H1 (cell line): ENCODE measurements around the gene KIF21A. TPM values are rescaled to one million over a fixed set of nuclear protein-coding genes. Genes with fewer than 3 reads are reported as not detected.

Experiments
- CTCF ChIA-PET: fragments of 300-600 bp; sonication (Branson Sonifier 250); formaldehyde crosslinking; loops from one replicate; lab custom pipeline; 2021; ENCODE audit not compliant: partially characterized antibody; lab: Charles Lee
- POLR2A ChIA-PET: fragments of 300-600 bp; sonication (Branson Sonifier 250); formaldehyde crosslinking; loops from one replicate; lab custom pipeline; 2021; ENCODE audit warnings: inconsistent platforms; ENCODE audit not compliant: partially characterized antibody; lab: Charles Lee
- DNase-seq, 2 experiments: peaks; one replicate each; pipeline versions ENCODE4 v3.0.0 to v3.0.0-alpha.2; 2010 to 2022; ENCODE audit warnings: low spot score in 2 of 2, low read depth in 1 of 2, mixed read lengths in 1 of 2
- FAIRE-seq: peaks from 2 replicates; lab custom pipeline; 2011; peaks lifted over from hg19 to GRCh38; lab: Jason Lieb, UNC
- H2AFZ ChIP-seq: 2 replicates; pipeline ENCODE4 v1.8.1; 2012; ENCODE audit warnings: low read length, inconsistent platforms
- H2AK5ac ChIP-seq: 2 replicates; pipeline ENCODE4 v1.6.1; 2013; ENCODE audit warnings: low read depth, low read length
- H2BK120ac ChIP-seq: replicated peaks from 2 replicates; pipeline ENCODE3; 2013; ENCODE audit warnings: low read depth, low read length, inconsistent platforms
- H2BK12ac ChIP-seq: 2 replicates; pipeline ENCODE4 v1.6.1; 2013; ENCODE audit warnings: low read depth, low read length
- H2BK15ac ChIP-seq: 2 replicates; pipeline ENCODE4 v1.6.1; 2013; ENCODE audit warnings: low read length
- H2BK20ac ChIP-seq: 2 replicates; pipeline ENCODE4 v1.6.1; 2013; ENCODE audit warnings: low read length
- H2BK5ac ChIP-seq: 2 replicates; pipeline ENCODE4 v1.6.1; 2013; ENCODE audit warnings: low read depth, low read length
- H3K14ac ChIP-seq: 2 replicates; pipeline ENCODE4 v1.6.1; 2013; ENCODE audit warnings: inconsistent platforms; ENCODE audit not compliant: insufficient read length
- H3K18ac ChIP-seq: 2 replicates; pipeline ENCODE4 v1.6.1; 2013; ENCODE audit warnings: low read length; ENCODE audit errors: extremely low read depth
- H3K23ac ChIP-seq: 2 replicates; pipeline ENCODE4 v1.6.1; 2013; ENCODE audit warnings: inconsistent platforms; ENCODE audit not compliant: insufficient read length
- H3K23me2 ChIP-seq: 2 replicates; pipeline ENCODE4 v1.6.1; 2013; ENCODE audit warnings: low read depth, low read length
- H3K27ac ChIP-seq: 2 replicates; pipeline ENCODE4 v1.6.1; 2011; ENCODE audit warnings: low read depth, low read length, inconsistent platforms
- H3K27me3 ChIP-seq, 4 experiments: replicated peaks in 1 of 4; 1 replicate in 1 of 4; 2 replicates in 3 of 4; pipeline versions ENCODE4 v1.6.1 to v1.8.1; 2011 to 2013; ENCODE audit warnings: low read length in 3 of 4, mild to moderate bottlenecking in 3 of 4, inconsistent platforms in 2 of 4, mixed read lengths in 2 of 4, moderate library complexity in 1 of 4; ENCODE audit not compliant: control insufficient read depth in 3 of 4, insufficient read depth in 3 of 4; ENCODE audit errors: extremely low read depth in 1 of 4
- H3K36me3 ChIP-seq, 4 experiments: 2 replicates each; pipeline versions ENCODE4 v1.6.1 to v1.8.1; 2011 to 2013; ENCODE audit warnings: mild to moderate bottlenecking in 4 of 4, low read length in 3 of 4, moderate library complexity in 2 of 4, control low read depth in 1 of 4, inconsistent platforms in 1 of 4; ENCODE audit not compliant: insufficient read depth in 4 of 4, control insufficient read depth in 2 of 4
- H3K4ac ChIP-seq: replicated peaks from 2 replicates; pipeline ENCODE3; 2013; ENCODE audit warnings: low read length, low read depth, mixed read lengths, inconsistent platforms; ENCODE audit not compliant: insufficient read length
- H3K4me1 ChIP-seq, 4 experiments: replicated peaks in 1 of 4; 1 replicate in 1 of 4; 2 replicates in 3 of 4; pipeline versions ENCODE4 v1.6.1 to v1.8.1; 2011 to 2013; ENCODE audit warnings: low read length in 3 of 4, inconsistent platforms in 2 of 4, mixed read lengths in 1 of 4; ENCODE audit not compliant: insufficient read depth in 4 of 4, control insufficient read depth in 3 of 4
- H3K4me2 ChIP-seq, 2 experiments: 2 replicates each; pipeline versions ENCODE4 v1.6.1 to v1.8.1; 2011 to 2013; ENCODE audit warnings: low read depth in 2 of 2, low read length in 2 of 2, control low read depth in 1 of 2, inconsistent platforms in 1 of 2, mild to moderate bottlenecking in 1 of 2; ENCODE audit not compliant: insufficient read depth in 1 of 2
- H3K4me3 ChIP-seq, 4 experiments: fragments of 200-600, 300-600 bp in 1 of 4; sonication (generic), shearing (Covaris generic), sonication (Bioruptor Twin) in 1 of 4; 2 replicates each; pipeline versions ENCODE4 v1.5.1 to v1.8.1; 2011 to 2016; ENCODE audit warnings: low read length in 4 of 4, low read depth in 3 of 4, control low read depth in 2 of 4, inconsistent platforms in 2 of 4, mild to moderate bottlenecking in 2 of 4, mixed read lengths in 1 of 4, moderate library complexity in 1 of 4; ENCODE audit not compliant: insufficient read depth in 2 of 4; ENCODE audit errors: extremely low read depth in 1 of 4
- H3K56ac ChIP-seq: replicated peaks from 2 replicates; pipeline ENCODE3; 2013; ENCODE audit warnings: low read depth, mild to moderate bottlenecking, mixed read lengths, low read length, inconsistent platforms; ENCODE audit not compliant: insufficient read length
- H3K79me1 ChIP-seq: 2 replicates; pipeline ENCODE4 v1.6.1; 2013; ENCODE audit warnings: low read depth, low read length, control low read depth
- H3K79me2 ChIP-seq, 2 experiments: 2 replicates each; pipeline versions ENCODE4 v1.6.1 to v1.8.1; 2012 to 2013; ENCODE audit warnings: low read length in 2 of 2, mild to moderate bottlenecking in 2 of 2, inconsistent platforms in 1 of 2; ENCODE audit not compliant: insufficient read depth in 2 of 2, control insufficient read depth in 1 of 2
- H3K9ac ChIP-seq, 4 experiments: replicated peaks in 1 of 4; 1 replicate in 1 of 4; 2 replicates in 3 of 4; pipeline versions ENCODE4 v1.6.1 to v1.8.1; 2011 to 2013; ENCODE audit warnings: low read depth in 3 of 4, low read length in 3 of 4, control low read depth in 2 of 4, mild to moderate bottlenecking in 2 of 4, moderate library complexity in 2 of 4, inconsistent platforms in 1 of 4; ENCODE audit errors: extremely low read depth in 1 of 4
- H3K9me3 ChIP-seq, 2 experiments: 2 replicates each; pipeline versions ENCODE4 v1.6.1 to v1.8.1; 2012 to 2013; ENCODE audit warnings: mild to moderate bottlenecking in 2 of 2, moderate library complexity in 2 of 2, control low read depth in 1 of 2, inconsistent platforms in 1 of 2, low read depth in 1 of 2, low read length in 1 of 2, mixed read lengths in 1 of 2; ENCODE audit not compliant: insufficient read depth in 2 of 2
- H4K20me1 ChIP-seq, 2 experiments: replicated peaks in 1 of 2; 2 replicates each; pipeline versions ENCODE3 to v1.8.1; 2011 to 2013; ENCODE audit warnings: inconsistent platforms in 2 of 2, low read length in 2 of 2, mild to moderate bottlenecking in 1 of 2; ENCODE audit not compliant: insufficient read depth in 2 of 2, control insufficient read depth in 1 of 2
- H4K5ac ChIP-seq: 2 replicates; pipeline ENCODE4 v1.6.1; 2013; ENCODE audit warnings: low read length, low read depth, mixed read lengths, inconsistent platforms; ENCODE audit not compliant: insufficient read length
- H4K8ac ChIP-seq: 2 replicates; pipeline ENCODE4 v1.8.0; 2013; ENCODE audit warnings: mild to moderate bottlenecking, moderate library complexity, low read length, inconsistent platforms; ENCODE audit not compliant: insufficient read depth; ENCODE audit errors: extremely low read depth
- H4K91ac ChIP-seq: replicated peaks from 2 replicates; pipeline ENCODE3; 2013; ENCODE audit warnings: low read length, mixed read lengths, inconsistent platforms; ENCODE audit not compliant: insufficient read length
- ASH2L ChIP-seq: fragments of 200-600, 300-600 bp; sonication (generic); IDR thresholded peaks from one replicate; pipeline ENCODE4 v1.7.1; 2017; ENCODE audit warnings: low read length
- ATF2 ChIP-seq: IDR thresholded peaks from 2 replicates; pipeline ENCODE4 v1.6.1; 2012; ENCODE audit warnings: low read length, inconsistent platforms
- E2F6 ChIP-seq: IDR thresholded peaks from 2 replicates; pipeline ENCODE4 v1.6.1; 2012; ENCODE audit warnings: inconsistent platforms
- EZH2 ChIP-seq: fragments of 200-600 bp; sonication (generic); IDR thresholded peaks from 2 replicates; pipeline ENCODE4 v1.7.1; 2012; ENCODE audit warnings: low read depth, mild to moderate bottlenecking, moderate library complexity, low read length, inconsistent platforms; ENCODE audit not compliant: severe bottlenecking
- FOSL1 ChIP-seq: IDR thresholded peaks from 2 replicates; pipeline ENCODE4 v1.6.1; 2011; ENCODE audit warnings: mild to moderate bottlenecking, low read depth, low read length, moderate library complexity; ENCODE audit not compliant: insufficient read depth
- HDAC6 ChIP-seq: IDR thresholded peaks from one replicate; pipeline ENCODE4 v1.7.1; 2012; ENCODE audit warnings: low read depth, mild to moderate bottlenecking, inconsistent platforms, low read length, moderate library complexity
- KDM4A ChIP-seq: IDR thresholded peaks from one replicate; pipeline ENCODE4 v1.7.1; 2012; ENCODE audit warnings: low read depth, mild to moderate bottlenecking, moderate library complexity, low read length, inconsistent platforms; ENCODE audit not compliant: severe bottlenecking
- MAFK ChIP-seq: IDR thresholded peaks from 2 replicates; pipeline ENCODE4 v1.6.1; 2012; ENCODE audit warnings: low read depth, mild to moderate bottlenecking, improper control_type of control experiment, low read length
- NRF1 ChIP-seq: IDR thresholded peaks from 2 replicates; pipeline ENCODE4 v1.6.1; 2011; ENCODE audit warnings: mild to moderate bottlenecking, low read depth, low read length, improper control_type of control experiment
- POLR2AphosphoS5 ChIP-seq: IDR thresholded peaks from 2 replicates; pipeline ENCODE4 v1.6.1; 2011; ENCODE audit warnings: low read depth, low read length
- TEAD4 ChIP-seq: IDR thresholded peaks from 2 replicates; pipeline ENCODE4 v1.6.1; 2012; ENCODE audit warnings: low read depth, low read length, inconsistent platforms, mixed read lengths
- YY1 ChIP-seq: IDR thresholded peaks from 2 replicates; pipeline ENCODE4 v1.6.1; 2011; ENCODE audit warnings: low read depth, mild to moderate bottlenecking, low read length
- polyA plus RNA-seq, 7 experiments: library from polyadenylated mRNA; depleted of rRNA in 3 of 7; stranded (reverse) in 5 of 7; unstranded in 2 of 7; fragments of >200 nt in 5 of 7; fragments of 200-250 nt in 2 of 7; gene quantifications; 1 replicate in 5 of 7; 2 replicates in 1 of 7; 4 replicates in 1 of 7; pipeline versions ENCODE4 v1.2.1 to v1.2.3, GENCODE V29; 2011 to 2013; ENCODE audit warnings: missing spikeins in 2 of 7, mixed read lengths in 2 of 7
- total RNA-seq: library from RNA; stranded (reverse); fragmentation: NEBNext Ultra II Directional; extraction: Animal tissue kit (Norgen Biotek cat#: 25700); gene quantifications from 2 replicates; pipeline ENCODE4 v1.2.1, GENCODE V29; 2021

Gene KIF21A
- total and polyA plus RNA-seq, 2 of the 8 experiments (the other 6 are each of a cell fraction or from before 2014, with no cell fraction given) = 10.0 to 26.0 TPM

GRCh38 chr12:39287409-39287808, 155.5 kb downstream of the KIF21A start (continued):
- TF ChIP-seq HDAC6 = no peak

GRCh38 chr12:39278426-39278825, 164.5 kb downstream of the KIF21A start:
- Histone ChIP-seq H4K91ac (no peak overlapping the region), H2BK5ac (no peak overlapping the region), H3K14ac (no peak overlapping the region), H3K23me2 (no peaks in the 10 kb centered on the region), H3K27me3 (no peaks in the 10 kb centered on the region), H3K56ac (no peak overlapping the region), H2BK15ac (no peak overlapping the region), H3K4me1 (no peaks in the 10 kb centered on the region), H4K8ac (no peak overlapping the region), H3K79me1 (no peaks in the 10 kb centered on the region), H3K36me3 (no peaks in the 10 kb centered on the region), H2BK120ac (no peak overlapping the region), H3K9ac (no peak overlapping the region), H2BK20ac (no peak overlapping the region), H2BK12ac (no peak overlapping the region), H3K4me2 (no peak overlapping the region), H2AFZ (0 out of 2 replicates have a peak overlapping the region, but pooled peaks have one; percentile 68), H3K23ac (no peak overlapping the region), H3K79me2 (no peaks in the 10 kb centered on the region), H3K4ac (no peak overlapping the region), H3K18ac (no peak overlapping the region), H3K27ac (no peak overlapping the region), H2AK5ac (no peak overlapping the region), H3K9me3 (no peaks in the 10 kb centered on the region), H4K5ac (no peak overlapping the region), H4K20me1 (no peaks in the 10 kb centered on the region), H3K4me3 (no peak overlapping the region)
- DNase-seq (no peak), FAIRE-seq (no peak)
- ChIA-PET POLR2A (no interaction called here), CTCF (no interaction called here)
- TF ChIP-seq YY1 (no peak), HDAC6 (no peak), POLR2AphosphoS5 (no peak), TEAD4 (no peak), EZH2 (no peak), FOSL1 (no peak), ASH2L (no peak), KDM4A (no peak), E2F6 (no peak), MAFK (no peak), ATF2 (no peak), NRF1 (no peak)
